ENCODE results near the gene RABGAP1L.
"Not testable (repeated sequence)": the region's sequence is repeated elsewhere in the genome, so short reads cannot be mapped to it uniquely, and the experiment has no call there.

Gene RABGAP1L

DNA sequence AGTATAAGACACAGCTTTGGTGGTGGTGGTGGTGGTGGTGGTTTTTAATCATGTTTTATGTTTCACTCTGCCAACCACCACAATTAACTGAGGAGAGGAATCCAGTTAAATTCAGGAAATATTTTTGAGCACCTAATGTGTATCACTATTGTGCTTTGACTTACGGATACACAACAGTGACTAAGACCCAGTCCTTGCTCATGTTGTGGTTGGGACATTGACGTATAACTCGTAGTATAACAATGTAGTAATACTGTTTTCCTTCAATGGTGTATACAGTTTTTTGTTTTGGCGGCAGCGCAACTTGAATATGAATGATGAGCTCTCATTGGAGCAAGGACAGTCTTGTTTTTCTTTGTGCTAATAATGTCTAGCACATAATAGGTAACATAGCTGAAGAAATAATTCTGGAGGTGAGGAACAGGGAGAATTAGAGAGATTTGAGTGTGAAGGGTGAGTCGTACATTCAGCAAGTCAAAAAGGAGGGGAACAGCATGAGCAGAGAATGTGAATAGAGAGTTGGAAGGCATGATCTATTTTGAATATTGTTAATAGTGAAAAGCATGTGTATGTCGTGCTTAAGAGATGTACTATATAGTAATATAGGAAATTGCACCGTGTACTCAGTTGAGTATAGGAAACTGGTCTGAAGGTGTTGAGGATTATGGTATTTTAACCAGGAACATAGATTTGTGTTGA lies 845.9 kb downstream of the RABGAP1L start:
- Mint-ChIP-seq H3K27ac (no peak overlapping the region), H3K36me3 (peaks cover 17 to 34% of the 10 kb centered on the region in 2 donors), H3K9me3 (no peaks in the 10 kb centered on the region), H3K4me3 (no peak overlapping the region), H3K27me3 (no peaks in the 10 kb centered on the region), H3K4me1 (peaks cover 21 to 41% of the 10 kb centered on the region in 2 donors)
- no peak for ATAC-seq (replicated peaks)
- DNase-seq, result no peak

DNA sequence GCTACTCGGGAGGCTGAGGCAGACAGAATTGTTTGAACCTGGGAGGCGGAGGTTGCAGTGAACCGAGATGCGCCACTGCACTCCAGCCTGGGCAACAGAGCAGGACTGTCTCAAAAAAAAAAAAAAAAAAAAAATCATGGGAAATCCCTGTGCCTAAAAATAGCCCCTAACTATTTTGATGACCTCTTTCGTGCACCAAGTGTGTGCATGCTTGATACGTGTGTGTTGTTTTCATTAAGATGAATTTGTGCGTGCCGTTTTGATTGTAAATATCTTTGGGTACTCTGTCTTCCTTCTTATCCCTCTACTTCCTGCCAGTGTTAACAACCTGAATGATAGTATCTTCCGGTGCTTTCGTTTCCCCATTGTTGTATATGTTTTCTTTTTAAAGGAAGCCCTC lies 850.2 kb downstream of the RABGAP1L start:
- Mint-ChIP-seq H3K27ac (peak overlapping the region; percentile 63), H3K4me1 (peaks cover 11 to 12% of the 10 kb centered on the region in 2 donors), H3K9me3 (no peaks in the 10 kb centered on the region), H3K36me3 (peaks cover 37 to 50% of the 10 kb centered on the region in 2 donors), H3K4me3 (no peak overlapping the region), H3K27me3 (no peaks in the 10 kb centered on the region)
- ATAC-seq (replicated peaks) (no peak), DNase-seq (no peak)

DNA sequence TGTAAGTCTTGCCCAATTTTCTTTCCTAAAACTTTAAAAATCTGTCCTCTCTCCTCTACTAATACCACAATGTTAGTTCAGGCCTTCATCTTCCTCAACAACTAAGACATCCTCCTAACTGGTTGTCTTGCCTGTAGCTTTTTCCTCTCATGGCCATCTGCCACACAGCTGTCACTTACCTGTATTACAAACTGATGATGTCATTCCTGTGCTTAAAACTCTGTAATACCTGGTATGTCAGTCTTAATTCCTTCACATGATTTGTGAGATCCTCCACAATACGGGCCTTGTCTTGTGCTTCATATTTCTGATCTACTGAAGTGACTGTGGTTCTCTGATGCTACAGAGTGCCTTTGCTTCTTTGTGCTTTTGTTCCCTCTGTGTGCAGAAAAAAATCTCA lies 854.1 kb downstream of the RABGAP1L start:
- Mint-ChIP-seq H3K9me3 (no peaks in the 10 kb centered on the region), H3K27ac (peak overlapping the region; percentile 1), H3K4me3 (no peak overlapping the region), H3K27me3 (no peaks in the 10 kb centered on the region), H3K4me1 (peaks cover 13 to 18% of the 10 kb centered on the region in 2 donors), H3K36me3 (peaks cover 47 to 55% of the 10 kb centered on the region in 2 donors)
- DNase-seq (no peak), ATAC-seq (replicated peaks) (no peak)

DNA sequence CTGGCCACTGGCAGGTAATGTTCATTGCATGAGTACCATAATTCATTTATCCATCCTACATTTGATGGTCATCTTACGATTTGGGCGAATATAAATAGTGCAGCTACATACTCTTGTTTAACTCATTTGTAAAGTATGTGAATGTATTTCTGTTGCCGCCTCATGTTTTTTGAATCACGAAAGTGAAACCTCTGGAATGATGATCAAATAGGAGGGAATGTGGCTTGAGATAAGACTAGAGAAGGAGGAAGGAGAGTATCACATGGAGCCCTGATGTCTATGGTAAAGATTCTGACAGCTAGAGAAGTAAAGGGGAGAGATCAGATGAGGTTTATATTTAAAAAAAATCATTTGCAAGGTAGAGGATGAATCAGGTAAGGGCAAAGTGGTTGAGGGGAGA lies 855.9 kb downstream of the RABGAP1L start:
- peaks cover 45 to 49% of the 10 kb centered on the region in 2 donors for H3K36me3 Mint-ChIP-seq
- H3K9me3 Mint-ChIP-seq, result no peaks in the 10 kb centered on the region
- no peaks in the 10 kb centered on the region for H3K27me3 Mint-ChIP-seq
- DNase-seq (no peak), ATAC-seq (replicated peaks) (no peak)
- H3K4me1 Mint-ChIP-seq, result peaks cover 10 to 11% of the 10 kb centered on the region in 2 donors
- H3K27ac Mint-ChIP-seq, result peak overlapping the region; percentile 0
- no peak overlapping the region for H3K4me3 Mint-ChIP-seq

DNA sequence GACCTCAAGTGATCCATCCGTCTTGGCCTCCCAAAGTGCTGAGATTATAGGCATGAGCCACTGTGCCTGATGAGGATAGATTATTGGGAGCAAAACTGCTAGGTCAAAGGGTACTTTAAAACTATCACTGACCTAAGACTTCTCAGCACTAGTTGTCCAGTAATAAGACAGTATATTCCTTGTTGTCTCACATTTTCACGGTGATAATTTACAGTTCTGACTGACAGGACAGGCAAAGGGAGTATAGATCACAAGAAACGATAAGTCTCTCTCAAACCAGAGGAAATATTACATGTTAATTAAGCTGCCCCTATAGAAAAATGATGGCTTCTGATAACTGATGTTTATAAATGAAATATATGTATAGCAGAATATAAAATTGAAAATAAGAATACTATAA lies 860.2 kb downstream of the RABGAP1L start:
- Mint-ChIP-seq H3K36me3 (peaks cover 24 to 33% of the 10 kb centered on the region in 2 donors), H3K4me3 (no peak overlapping the region), H3K27ac (no peak overlapping the region), H3K4me1 (peaks cover 24 to 30% of the 10 kb centered on the region in 2 donors), H3K9me3 (peaks cover 0 to under 1% of the 10 kb centered on the region in 2 donors), H3K27me3 (no peaks in the 10 kb centered on the region)
- DNase-seq (no peak), ATAC-seq (replicated peaks) (no peak)

DNA sequence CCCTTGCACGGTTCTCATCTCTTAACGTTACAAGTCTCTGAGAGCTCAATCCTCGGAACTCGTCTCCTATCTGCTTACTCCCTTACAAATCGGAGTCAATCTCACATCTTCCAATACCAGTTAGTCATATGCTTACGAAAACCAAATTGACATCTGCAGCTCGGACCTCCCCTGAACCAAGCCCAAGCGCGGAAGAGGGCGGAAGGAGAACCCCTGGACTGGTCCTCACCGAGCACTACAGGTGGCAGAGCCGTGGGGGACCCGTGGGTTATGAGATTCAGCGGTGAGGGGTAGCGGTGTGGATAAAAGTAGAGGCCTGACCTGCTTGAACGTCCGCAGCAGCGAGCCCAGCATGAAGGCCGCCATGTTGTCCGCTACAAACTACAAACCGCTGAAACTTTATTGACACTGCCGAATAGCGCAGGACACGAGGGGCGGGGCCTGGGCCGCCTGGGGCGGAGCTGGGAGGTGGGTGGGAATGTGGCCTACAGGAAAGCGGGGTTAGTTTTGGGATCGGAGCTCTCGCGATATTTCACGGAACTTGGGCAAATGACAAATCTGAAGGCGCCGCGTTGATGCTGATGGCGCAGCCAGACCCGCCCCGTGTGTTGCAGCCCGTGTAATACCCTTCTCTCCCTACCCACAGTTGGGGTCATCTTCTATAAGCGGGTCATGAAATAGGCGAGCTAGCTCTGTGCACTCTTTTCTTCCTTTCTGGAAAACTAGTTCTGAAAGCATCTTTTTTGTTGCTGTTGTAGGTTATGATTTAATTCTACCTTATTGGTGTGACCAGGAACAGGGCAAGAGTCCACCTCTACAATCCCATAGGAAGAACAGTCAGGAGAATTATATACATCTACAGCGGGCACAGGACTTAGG lies 864.0 kb downstream of the RABGAP1L start, which contains the start of gene MRPS14:
MRPS14 (minus strand) TSS at position 383 of the 879 bp plus-strand sequence; CDS start at position 366, 17 bp downstream.
- peak; percentile 97 for DNase-seq
- ATAC-seq (replicated peaks), result peak; percentile 93 to 96
- Mint-ChIP-seq H3K36me3 (peaks cover 4 to 13% of the 10 kb centered on the region in 2 donors), H3K27me3 (no peaks in the 10 kb centered on the region), H3K4me3 (peak within 1 kb of the TSS; percentile 86 to 88), H3K4me1 (peaks cover 16 to 20% of the 10 kb centered on the region in 2 donors), H3K27ac (peak within 1 kb of the TSS; percentile 86), H3K9me3 (peaks cover 0 to 4% of the 10 kb centered on the region in 2 donors)

DNA sequence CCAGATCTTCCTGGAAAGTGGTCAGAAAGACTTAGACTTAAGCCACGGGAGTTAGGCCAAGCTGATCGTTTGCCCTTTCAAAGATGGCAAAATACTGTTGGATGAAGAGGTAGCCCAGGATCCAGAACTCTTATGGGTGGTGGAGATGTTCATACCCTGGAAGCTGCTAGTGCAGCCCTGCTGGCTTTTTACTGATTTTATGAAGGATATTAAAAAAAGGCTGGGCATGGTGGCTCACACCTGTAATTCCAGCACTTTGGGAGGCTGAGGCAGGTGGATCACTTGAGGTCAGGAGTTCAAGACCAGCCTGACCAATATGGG lies 864.6 kb downstream of the RABGAP1L start:
- peak overlapping the region; percentile 86 to 88 for H3K4me3 Mint-ChIP-seq
- not testable (repeated sequence) for DNase-seq

DNA sequence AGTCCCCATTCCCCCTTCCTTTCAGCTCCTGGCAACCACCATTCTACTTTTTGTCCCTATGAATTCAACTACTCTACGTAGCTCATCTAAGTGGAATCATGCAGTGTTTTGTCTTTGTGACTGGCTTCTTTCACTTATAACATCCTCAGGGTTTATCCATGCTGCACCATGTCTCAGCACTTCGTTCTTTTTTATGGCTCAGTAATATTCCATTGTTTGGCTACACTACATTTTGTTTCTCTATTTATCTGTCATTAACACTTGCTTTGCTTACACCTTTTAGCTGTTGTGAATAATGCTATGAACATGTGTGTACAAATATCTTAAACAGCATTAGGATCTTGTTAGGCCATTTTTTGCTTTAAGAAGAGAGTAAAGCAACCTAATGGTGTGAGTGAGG lies 865.5 kb downstream of the RABGAP1L start:
- peaks cover 18 to 26% of the 10 kb centered on the region in 2 donors for H3K4me1 Mint-ChIP-seq
- DNase-seq (no peak), ATAC-seq (replicated peaks) (no peak)
- H3K9me3 Mint-ChIP-seq, result peaks cover 0 to 4% of the 10 kb centered on the region in 2 donors
- H3K36me3 Mint-ChIP-seq, result peaks cover 4 to 10% of the 10 kb centered on the region in 2 donors
- H3K27ac Mint-ChIP-seq, result no peak overlapping the region
- H3K4me3 Mint-ChIP-seq, result peak overlapping the region in 1 of 2 donors; percentile 3
- no peaks in the 10 kb centered on the region for H3K27me3 Mint-ChIP-seq

More for the DNA sequence above, 864.6 kb downstream of the RABGAP1L start:
- ATAC-seq (replicated peaks); H3K9me3 Mint-ChIP-seq; H3K27me3 Mint-ChIP-seq: not testable (repeated sequence)
- H3K36me3 Mint-ChIP-seq, result peaks cover 2 to 12% of the 10 kb centered on the region in 2 donors
- peak overlapping the region; percentile 86 for H3K27ac Mint-ChIP-seq
- H3K4me1 Mint-ChIP-seq, result peaks cover 14 to 20% of the 10 kb centered on the region in 2 donors

DNA sequence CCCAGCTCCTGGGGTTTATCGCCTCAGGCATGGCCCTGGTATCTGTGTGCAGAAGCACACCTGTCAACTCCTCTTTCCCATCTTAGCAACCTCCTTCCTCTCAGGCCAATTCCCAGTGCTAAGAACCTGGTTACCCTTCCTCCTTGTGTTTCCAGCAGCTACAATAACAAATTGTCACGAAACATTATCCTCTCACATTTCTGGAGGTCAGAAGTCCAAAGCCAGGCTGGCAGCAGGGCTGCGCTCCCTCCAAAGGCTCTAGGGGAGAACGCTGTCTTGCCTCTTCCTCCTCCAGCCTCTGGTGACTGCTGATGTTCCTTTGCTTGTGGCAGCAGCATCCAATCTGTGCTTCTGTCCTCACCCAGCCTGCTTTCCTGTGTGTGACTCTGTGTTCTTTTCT lies 874.6 kb downstream of the RABGAP1L start:
- Mint-ChIP-seq H3K27me3 (peaks cover 4 to 7% of the 10 kb centered on the region in 2 donors), H3K9me3 (no peaks in the 10 kb centered on the region), H3K27ac (peak overlapping the region; percentile 37), H3K4me1 (peaks cover 6% of the 10 kb centered on the region in 2 donors), H3K4me3 (no peak overlapping the region), H3K36me3 (peaks cover 0 to 2% of the 10 kb centered on the region in 2 donors)
- no peak for DNase-seq
- no peak for ATAC-seq (replicated peaks)

DNA sequence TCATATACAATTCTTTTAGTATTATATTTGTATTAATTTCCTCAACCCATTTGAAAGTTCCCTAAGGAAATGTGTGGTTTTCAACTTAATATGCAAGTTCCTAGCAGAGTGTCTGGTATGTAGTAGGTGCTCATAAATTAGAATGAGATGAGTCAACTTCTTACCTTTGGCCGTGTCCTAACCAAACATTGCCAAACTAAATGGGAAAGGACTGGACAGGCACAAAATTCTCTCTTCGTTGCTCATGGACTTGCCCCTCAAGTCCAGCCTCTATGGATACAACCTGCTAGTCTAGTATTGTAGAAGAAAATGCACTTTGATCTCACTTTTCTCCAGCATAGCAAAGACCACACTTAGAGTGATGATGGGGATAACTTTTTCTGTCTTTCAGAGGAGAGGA lies 875.5 kb downstream of the RABGAP1L start:
- no peaks in the 10 kb centered on the region for H3K9me3 Mint-ChIP-seq
- H3K4me1 Mint-ChIP-seq, result peaks cover 0 to 2% of the 10 kb centered on the region in 2 donors
- DNase-seq (no peak), ATAC-seq (replicated peaks) (no peak)
- peaks cover 4 to 7% of the 10 kb centered on the region in 2 donors for H3K27me3 Mint-ChIP-seq
- no peaks in the 10 kb centered on the region for H3K36me3 Mint-ChIP-seq
- H3K27ac Mint-ChIP-seq, result no peak overlapping the region
- H3K4me3 Mint-ChIP-seq, result no peak overlapping the region

DNA sequence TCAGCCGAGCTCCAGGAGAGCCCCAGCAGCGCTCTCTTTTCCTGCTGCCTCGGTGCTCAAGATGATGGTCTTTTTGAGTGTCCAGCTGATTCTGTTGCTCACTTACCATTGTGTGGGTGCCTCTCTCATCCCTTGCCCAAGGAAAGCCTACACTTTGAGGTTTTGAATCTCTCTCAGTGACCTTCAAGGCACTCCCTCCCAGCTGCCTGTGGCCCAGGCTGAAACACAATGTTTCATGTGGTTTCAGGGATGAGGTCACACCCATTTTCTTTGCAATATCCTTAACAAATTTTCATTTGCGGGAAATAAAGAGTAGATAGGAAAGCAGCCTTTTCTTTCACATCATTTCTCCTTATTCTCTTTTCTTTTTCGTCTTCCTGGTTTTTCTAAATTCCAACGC lies 876.5 kb downstream of the RABGAP1L start:
- H3K4me3 Mint-ChIP-seq, result no peak overlapping the region
- H3K9me3 Mint-ChIP-seq, result no peaks in the 10 kb centered on the region
- DNase-seq (no peak), ATAC-seq (replicated peaks) (no peak)
- H3K27ac Mint-ChIP-seq, result no peak overlapping the region
- H3K27me3 Mint-ChIP-seq, result peaks cover 4 to 7% of the 10 kb centered on the region in 2 donors
- no peaks in the 10 kb centered on the region for H3K36me3 Mint-ChIP-seq
- H3K4me1 Mint-ChIP-seq, result no peaks in the 10 kb centered on the region

DNA sequence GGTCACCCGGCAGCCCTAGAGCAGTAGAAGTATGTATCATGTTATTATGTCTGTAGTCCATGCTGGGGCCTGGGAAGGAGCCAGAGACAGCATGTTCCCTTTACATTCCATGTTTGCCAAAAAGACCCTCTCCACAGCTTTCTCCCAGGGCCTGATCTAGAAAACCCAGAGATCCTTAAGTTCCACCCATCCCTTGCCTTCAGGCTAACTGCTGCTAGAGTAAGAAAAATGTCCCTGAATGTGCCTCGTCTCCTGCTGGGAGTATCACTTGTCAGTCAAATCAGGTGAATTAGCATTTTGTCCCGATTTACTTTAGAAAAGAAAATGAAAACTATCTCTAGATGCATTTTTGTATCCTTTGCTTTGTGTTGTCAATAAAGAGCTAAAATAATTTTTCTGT lies 877.2 kb downstream of the RABGAP1L start:
- ATAC-seq (replicated peaks), result no peak
- Mint-ChIP-seq H3K27me3 (peaks cover 4 to 7% of the 10 kb centered on the region in 2 donors), H3K4me3 (no peak overlapping the region), H3K4me1 (no peaks in the 10 kb centered on the region), H3K9me3 (no peaks in the 10 kb centered on the region), H3K27ac (no peak overlapping the region), H3K36me3 (no peaks in the 10 kb centered on the region)
- no peak for DNase-seq

DNA sequence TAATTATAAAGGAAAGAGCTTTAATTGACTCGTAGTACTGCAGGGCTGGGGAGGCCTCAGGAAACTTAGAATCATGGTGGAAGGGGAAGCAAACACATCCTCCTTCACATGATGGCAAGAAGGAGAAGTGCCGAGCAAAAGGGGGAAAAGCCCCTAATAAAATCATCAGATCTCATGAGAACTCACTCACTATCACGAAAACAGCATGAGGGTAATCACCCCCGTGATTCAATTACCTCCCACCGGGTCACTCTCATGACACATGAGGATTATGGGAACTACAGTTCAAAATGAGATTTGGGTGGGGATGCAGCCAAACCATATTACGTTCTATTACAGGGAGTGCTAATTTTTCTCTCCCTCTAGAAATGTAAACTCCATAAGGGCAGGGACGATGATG lies 878.1 kb downstream of the RABGAP1L start:
- no peaks in the 10 kb centered on the region for H3K36me3 Mint-ChIP-seq
- ATAC-seq (replicated peaks), result no peak
- no peak for DNase-seq

DNA sequence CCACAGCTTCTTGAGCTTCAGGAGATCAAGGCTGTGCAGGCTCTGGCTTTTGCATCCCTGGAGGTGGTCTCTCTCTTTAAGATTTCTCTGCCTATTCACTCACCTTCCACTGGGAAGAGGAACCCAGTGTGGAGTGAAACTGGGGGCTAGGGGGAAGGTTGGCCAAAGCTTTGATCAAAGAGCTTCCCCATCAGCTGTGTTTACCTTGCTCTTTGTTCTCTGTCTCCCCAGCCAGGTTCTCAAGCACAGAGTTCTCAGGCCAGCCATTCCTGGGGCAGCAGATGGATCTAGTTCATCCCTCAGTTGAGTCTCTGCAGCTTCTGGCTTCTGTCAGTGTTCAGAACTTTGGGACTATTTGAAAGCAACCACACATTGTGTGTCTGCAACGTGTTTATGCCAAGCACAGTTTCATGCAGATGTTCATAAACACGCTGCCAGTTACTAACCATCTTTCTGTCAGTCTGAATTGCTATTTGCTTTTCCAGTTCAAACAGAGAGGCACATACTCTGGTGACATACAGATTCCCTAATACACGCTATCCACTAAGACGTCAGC lies 881.1 kb downstream of the RABGAP1L start:
- Mint-ChIP-seq H3K4me1 (no peaks in the 10 kb centered on the region), H3K36me3 (no peaks in the 10 kb centered on the region), H3K27me3 (peaks cover 12 to 17% of the 10 kb centered on the region in 2 donors), H3K9me3 (no peaks in the 10 kb centered on the region), H3K4me3 (no peak overlapping the region), H3K27ac (no peak overlapping the region)
- ATAC-seq (replicated peaks), result no peak
- no peak for DNase-seq

More for the DNA sequence above, 878.1 kb downstream of the RABGAP1L start:
- Mint-ChIP-seq H3K4me3 (no peak overlapping the region), H3K4me1 (no peaks in the 10 kb centered on the region), H3K9me3 (no peaks in the 10 kb centered on the region), H3K27ac (no peak overlapping the region), H3K27me3 (peaks cover 4 to 7% of the 10 kb centered on the region in 2 donors)

Data from stimulated activated naive B cell treated with anti-CD40 and anti-IgM and Interleukin-4, amounts not matched to agents 10 μg/mL and 1 μg/mL and 100 μg/mL, for 72 hours (primary cell).